Gastrocnemius medialis (tissue), 4 donors: ENCODE data around the gene ABCG2.

Experiments
- POLR2A ChIP-seq, 2 donors: fragments of 450-650 bp; IDR thresholded peaks; one replicate each; pipeline ENCODE4 v1.6.1; 2017; ENCODE audit warnings: antibody characterized with exemption in 2 of 2, mild to moderate bottlenecking in 2 of 2, moderate library complexity in 2 of 2
- TF ChIP-seq, protein P1 (sequence below), 5 experiments: fragments of 450-650 bp in 3 of 5; fragments of 200-600 bp in 2 of 5; sonication (generic) in 2 of 5; IDR thresholded peaks in 4 of 5; conservative IDR thresholded peaks in 1 of 5; 1 replicate in 4 of 5; 2 replicates in 1 of 5; pipeline ENCODE4 v1.5.1; 2016 to 2019; ENCODE audit warnings: antibody characterized with exemption in 5 of 5, mild to moderate bottlenecking in 3 of 5, moderate library complexity in 3 of 5

DNA sequence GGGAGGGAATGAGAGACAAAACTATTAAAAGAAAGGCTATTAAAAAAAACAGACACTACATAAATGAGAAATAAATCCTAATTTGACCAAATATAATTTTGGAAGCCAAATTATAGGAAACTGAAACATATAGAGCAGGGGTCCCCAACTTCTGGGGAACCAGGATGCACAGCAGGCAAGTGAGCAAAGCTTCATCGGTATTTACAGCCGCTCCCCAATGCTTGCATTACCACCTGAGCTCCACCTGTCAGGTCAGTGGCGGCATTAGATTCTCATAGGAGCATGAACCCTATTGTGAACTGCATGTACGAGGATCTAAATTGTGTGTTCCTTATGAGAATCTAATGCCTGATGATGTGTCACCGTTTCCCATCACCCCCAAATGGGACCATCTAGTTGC lies 28.4 kb downstream of the ABCG2 start:
- TF ChIP-seq, protein P1, sequence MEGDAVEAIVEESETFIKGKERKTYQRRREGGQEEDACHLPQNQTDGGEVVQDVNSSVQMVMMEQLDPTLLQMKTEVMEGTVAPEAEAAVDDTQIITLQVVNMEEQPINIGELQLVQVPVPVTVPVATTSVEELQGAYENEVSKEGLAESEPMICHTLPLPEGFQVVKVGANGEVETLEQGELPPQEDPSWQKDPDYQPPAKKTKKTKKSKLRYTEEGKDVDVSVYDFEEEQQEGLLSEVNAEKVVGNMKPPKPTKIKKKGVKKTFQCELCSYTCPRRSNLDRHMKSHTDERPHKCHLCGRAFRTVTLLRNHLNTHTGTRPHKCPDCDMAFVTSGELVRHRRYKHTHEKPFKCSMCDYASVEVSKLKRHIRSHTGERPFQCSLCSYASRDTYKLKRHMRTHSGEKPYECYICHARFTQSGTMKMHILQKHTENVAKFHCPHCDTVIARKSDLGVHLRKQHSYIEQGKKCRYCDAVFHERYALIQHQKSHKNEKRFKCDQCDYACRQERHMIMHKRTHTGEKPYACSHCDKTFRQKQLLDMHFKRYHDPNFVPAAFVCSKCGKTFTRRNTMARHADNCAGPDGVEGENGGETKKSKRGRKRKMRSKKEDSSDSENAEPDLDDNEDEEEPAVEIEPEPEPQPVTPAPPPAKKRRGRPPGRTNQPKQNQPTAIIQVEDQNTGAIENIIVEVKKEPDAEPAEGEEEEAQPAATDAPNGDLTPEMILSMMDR (IDR thresholded peaks at IDR 0.05 in 4 of 5, conservative IDR thresholded peaks at IDR 0.05 in 1 of 5): no peak
- no peak for TF ChIP-seq POLR2A (IDR thresholded peaks at IDR 0.05)
